ENCODE data around the gene HRH4. TPM values are rescaled to one million over a fixed set of nuclear protein-coding genes. Genes with fewer than 3 reads are reported as not detected.

HRH4 gene
- total and polyA plus RNA-seq, 10 of the 15 experiments (the other 5 are each of a cell fraction or from before 2014, with no cell fraction given), result not detected

- H3K36me3 ChIP-seq (ENCODE audit: control insufficient read depth in 2 of 2, insufficient read depth in 2 of 2, low read length in 1 of 2), result no peaks in the 10 kb centered on the region
- no peak overlapping the region for H3K4me3 ChIP-seq
- no peak overlapping the region for H2AFZ ChIP-seq (ENCODE audit: control insufficient read depth, low read depth, low read length)
- ATAC-seq (no peak), FAIRE-seq (no peak), DNase-seq (ENCODE audit: low read depth, low spot score) (no peak)
- intact Hi-C loops (cut with micrococcal nuclease; ENCODE audit: unreplicated experiment) (no loop called here), in situ Hi-C loops (cut with MboI) (no loop called here)
- H3K27me3 ChIP-seq (replicated peaks in 1 of 2; ENCODE audit: control insufficient read depth in 2 of 2, insufficient read depth in 2 of 2, low read length in 1 of 2), result no peaks in the 10 kb centered on the region
- no peak overlapping the region for H3K9ac ChIP-seq (ENCODE audit: control insufficient read depth, insufficient read depth, low read length)
- ChIA-PET RAD21 (ENCODE audit: unreplicated experiment) (interaction anchor here (1.0 kb wide), 1 partner anchor 15 kb away, joined by 3 read pairs; no protein-coding TSS in a partner anchor), POLR2A (no interaction called here), SMC1A (ENCODE audit: uncharacterized antibody, unreplicated experiment) (interaction anchor here (1.0 kb wide), 2 partner anchors 8 to 41 kb away, joined by 3 to 6 read pairs; no protein-coding TSS in a partner anchor), CTCF (no interaction called here)
- H3K27ac ChIP-seq (ENCODE audit: control insufficient read depth, insufficient read depth), result no peak overlapping the region
- WGBS (ENCODE audit: insufficient coverage, insufficient replicate concordance, low lambda C conversion rate, missing lambda C conversion rate), result 11% methylated on average over 2 of the region's 2 CpGs
- no peak overlapping the region for H3K4me2 ChIP-seq (ENCODE audit: control insufficient read depth, insufficient read depth)
- no peaks in the 10 kb centered on the region for H4K20me1 ChIP-seq (ENCODE audit: control insufficient read depth, insufficient read depth)
- H3K9me3 ChIP-seq (replicated peaks; ENCODE audit: control insufficient read depth, insufficient read depth, low read length), result no peaks in the 10 kb centered on the region
- no peaks in the 10 kb centered on the region for H3K79me2 ChIP-seq (ENCODE audit: control insufficient read depth, insufficient read depth, low read length)
- BruUV-seq (replicated peaks), result no TSS peak
- TF ChIP-seq ZNF687 (IDR thresholded peaks at IDR 0.05) (no peak), YY1 (IDR thresholded peaks at IDR 0.05; ENCODE audit: low read depth, low read length) (no peak), FOXM1 (IDR thresholded peaks at IDR 0.05; ENCODE audit: low read depth, low read length) (no peak), USF2 (IDR thresholded peaks at IDR 0.05; ENCODE audit: borderline replicate concordance, low read depth, low read length) (no peak), EED (IDR thresholded peaks at IDR 0.05; ENCODE audit: low read depth) (no peak), WRNIP1 (IDR thresholded peaks at IDR 0.05; ENCODE audit: borderline replicate concordance, low read depth, low read length) (no peak), SKIL (IDR thresholded peaks at IDR 0.05; ENCODE audit: low read depth, poor library complexity, severe bottlenecking) (no peak), NFXL1 (IDR thresholded peaks at IDR 0.05; ENCODE audit: borderline replicate concordance) (no peak), PAX5 (IDR thresholded peaks at IDR 0.05; ENCODE audit: borderline replicate concordance, low read depth, low read length) (no peak)
- H3K4me1 ChIP-seq (ENCODE audit: control insufficient read depth, insufficient read depth, low read length), result no peaks in the 10 kb centered on the region
Observed at GRCh38 chr18:24474406-24474805, 14.0 kb downstream of the HRH4 start.

All from GM12878 (cell line).